Measurements from ENCODE around the gene MID1.

MID1 gene

DNA sequence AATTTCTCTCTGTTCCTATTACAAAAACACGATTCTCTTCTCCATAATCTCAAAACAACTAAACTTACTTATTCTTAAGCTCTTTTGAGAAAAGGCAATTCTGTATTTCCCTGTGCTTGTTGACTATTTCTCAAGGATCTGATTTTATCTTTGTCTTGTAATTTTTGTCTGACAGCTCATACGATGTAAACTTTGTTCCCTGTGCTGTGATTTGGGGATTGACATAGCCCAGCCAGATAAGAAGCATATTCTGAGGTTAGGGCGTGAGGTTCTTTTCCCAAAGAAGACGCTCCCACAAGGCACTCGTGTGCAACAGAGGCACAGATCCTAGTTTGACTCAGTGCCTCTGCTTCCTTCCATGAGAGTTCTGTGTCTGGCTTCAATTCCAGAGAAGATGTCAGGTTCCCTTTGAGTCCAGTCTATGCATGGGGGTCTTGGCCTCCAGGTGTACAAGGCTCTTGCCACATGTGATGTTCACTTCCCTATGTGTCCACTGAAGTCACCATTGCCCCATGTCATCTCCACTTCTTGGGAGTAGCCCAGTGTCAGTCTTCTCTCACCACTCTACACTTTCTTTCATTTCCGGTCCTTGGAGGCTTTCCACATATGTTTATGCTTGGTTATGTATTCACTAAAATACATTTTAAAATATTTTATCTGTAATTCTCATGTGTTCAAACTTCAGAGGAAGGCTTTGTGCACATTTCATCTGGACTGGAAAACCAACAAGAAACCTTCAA lies 94.8 kb downstream of the MID1 start:
- DNase-seq: no peak

DNA sequence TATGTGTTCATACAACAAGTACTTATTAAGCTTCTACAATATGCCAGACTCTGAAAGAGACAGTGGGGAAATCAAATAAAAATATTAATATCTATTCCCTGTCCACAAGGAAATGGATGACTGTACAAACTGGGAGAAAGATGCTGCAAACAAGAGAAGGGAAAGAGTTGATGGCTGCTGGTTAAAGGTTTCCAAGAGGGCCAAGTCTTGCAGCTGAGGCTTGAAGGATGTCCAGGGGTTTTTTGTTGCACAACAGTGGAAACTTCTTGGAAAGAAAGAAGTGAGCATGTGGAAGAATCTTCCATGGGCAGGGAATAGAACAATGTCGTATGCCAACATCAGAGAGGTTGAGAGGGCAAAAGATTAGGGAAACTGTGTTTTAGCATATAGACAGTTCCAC lies 95.8 kb downstream of the MID1 start:
- no peak for DNase-seq

DNA sequence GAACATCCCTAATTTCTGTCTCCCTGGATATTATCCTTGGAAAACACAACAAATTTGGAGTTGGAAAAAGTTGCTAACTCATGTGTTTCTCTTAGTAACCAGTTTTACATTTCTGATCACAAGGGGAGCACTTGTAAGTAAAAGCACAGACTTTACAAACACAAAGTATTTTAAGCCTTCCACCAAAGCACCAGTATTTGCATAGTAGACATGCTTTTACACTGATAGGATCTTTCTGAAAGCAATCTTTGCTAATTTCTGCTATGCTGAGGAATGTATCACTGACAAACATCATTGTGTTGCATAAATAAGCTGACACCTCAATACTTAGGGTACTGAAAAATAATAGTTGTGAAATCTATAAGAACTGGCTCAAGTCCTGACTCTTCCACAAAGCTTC lies 100.6 kb downstream of the MID1 start:
- DNase-seq: no peak

DNA sequence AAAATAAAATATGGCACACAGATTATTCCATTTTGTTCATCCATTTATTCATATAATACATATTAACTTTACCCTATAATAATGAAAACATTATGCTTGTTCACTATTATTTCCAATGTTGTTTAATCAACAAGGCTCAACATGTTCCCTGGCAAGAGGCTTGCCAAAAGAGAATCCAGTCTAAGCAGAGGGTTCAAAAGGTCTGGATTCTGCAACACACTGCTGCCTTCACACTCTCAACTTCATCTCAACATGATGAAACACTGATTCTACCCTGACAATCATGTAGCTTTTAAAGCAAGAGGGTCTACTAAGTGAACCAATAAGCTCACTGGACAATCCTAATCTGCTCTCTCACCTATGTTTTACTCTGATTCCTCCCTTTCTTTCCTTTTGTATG lies 101.1 kb downstream of the MID1 start:
- no peak for DNase-seq

DNA sequence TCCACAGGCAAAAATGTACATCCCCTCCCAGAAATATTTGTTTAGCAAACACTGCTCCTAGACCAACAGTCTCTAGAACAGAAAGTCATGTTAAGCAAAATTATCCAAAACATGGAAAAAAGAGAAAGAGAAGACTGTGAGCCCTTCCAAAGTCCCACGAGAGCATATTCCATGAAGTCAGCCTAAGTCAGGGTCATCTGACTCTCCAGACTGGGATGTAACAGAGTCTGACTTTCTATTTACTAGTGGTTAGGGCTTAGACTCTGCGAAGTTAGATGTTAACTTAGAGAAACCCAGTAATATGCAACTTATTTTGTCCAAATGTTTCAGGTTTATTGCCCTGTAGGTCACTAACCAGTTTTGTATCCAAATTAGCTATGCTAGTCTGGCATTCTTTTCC lies 102.3 kb downstream of the MID1 start:
- no peak for DNase-seq

DNA sequence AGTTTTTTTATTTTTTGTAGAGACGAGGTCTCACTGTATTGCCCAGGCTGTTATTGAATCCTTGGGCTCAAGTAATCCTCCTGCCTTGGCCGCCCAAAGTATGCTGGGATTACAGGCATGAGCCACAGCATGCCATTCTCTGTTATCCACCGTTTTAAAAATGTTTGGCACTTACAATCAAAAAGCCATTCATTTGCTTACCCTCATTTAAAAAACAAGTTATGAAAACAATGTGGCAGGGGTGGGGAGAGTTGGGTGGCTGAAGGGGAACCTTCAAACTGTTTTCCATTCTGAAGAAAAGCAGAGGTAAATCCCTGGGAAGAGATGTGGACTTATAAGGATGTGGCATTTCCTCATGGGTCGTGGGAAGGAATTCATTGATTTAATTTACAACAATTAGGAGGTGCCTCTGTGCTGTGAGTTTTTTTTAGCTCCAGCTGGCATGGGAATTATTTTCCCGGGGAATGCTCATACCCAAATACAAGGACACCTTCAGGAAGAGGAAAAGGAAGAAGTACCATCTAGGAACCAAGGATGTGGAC lies 103.5 kb downstream of the MID1 start:
- no peak for DNase-seq

DNA sequence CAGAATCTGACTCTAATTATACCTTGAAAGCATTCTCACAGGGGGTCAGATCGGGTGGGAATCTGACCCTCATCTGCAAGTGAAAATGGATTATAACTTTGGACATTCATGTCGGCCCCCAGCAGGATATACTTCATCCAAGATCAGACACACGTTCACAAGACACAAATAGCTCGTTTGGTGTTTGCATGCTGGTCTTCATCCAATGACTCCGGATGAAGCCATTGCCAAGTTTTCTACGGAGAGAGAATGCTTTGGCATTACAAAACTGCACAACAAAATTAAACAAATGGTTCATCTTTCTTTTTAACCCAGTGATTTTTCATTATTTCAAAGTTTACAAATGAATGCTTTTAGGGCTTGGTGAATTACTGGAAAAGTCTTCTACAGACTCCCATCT lies 105.5 kb downstream of the MID1 start:
- DNase-seq: no peak

DNA sequence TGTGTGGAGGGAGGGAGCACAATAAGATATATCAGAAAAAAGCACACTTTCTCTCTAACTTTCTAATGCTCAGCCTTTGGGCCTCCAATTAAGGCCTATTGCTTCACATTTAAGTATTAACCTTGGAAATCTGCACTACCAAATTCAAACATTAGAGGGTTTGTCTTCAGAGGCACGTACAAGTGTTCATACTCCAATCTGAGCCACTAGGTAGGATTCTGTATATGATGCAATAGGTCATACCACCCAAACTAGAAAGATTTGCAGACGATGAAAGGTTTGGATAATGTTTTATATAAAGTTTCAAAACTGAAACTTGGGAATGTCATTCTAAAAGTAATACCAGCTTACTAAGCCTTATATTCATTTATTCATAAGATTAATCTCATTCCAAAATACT lies 106.4 kb downstream of the MID1 start:
- no peak for DNase-seq

DNA sequence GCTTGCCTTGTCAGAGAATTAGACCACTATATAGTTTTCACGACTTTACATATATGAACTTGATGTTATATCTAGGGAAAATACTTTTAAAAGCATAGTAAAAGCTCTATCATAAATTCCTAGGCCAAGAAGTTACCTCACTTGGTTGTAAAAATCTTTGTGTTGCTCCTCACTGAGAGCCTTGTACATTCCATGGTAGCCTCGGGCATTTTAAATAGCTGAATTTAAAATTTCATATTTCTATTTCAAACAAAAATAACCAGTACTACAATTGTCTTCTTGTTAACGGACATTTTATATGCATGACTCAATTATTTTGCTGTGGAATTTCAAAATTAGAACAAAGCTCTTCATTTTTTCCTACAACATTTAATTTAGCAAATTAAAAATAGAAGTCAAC lies 107.6 kb downstream of the MID1 start:
- no peak for DNase-seq

DNA sequence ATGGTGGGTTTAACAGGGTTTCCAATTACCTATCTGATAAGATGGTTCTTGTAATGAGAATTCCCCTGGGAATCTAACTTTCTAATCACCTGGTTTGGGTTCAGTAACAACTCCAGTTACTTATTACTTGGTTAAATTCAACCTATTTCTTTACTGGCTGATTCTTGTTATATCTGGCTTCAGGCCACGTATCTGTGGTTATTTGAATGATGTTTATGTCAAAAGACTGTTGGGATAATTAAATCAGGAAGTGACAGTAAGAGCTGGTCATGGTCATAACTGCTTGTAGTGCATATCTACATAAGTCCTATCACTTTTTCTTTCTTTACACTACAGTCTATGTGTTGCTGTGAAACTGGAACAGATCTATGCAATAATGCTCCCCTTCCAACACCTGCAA lies 108.1 kb downstream of the MID1 start:
- DNase-seq: no peak

DNA sequence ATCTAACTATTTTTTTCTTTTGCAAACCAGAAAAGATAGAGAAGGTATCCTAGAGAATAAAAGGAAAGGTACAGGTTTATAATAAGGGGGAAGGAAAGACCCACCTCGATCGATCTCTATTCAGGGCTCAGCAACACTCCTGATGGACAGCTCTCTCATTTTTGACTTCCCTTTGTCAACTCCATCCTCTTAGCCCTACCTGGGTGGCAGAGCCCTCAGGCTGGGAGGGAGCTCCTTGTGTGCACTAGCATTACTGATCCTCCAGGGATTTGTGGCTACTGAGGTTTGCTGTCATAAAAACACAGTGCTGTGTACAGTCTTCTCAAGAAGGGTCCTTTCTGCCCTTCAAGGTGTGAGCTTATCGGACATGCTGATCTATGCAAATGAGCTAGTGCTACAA lies 111.0 kb downstream of the MID1 start:
- DNase-seq: no peak

DNA sequence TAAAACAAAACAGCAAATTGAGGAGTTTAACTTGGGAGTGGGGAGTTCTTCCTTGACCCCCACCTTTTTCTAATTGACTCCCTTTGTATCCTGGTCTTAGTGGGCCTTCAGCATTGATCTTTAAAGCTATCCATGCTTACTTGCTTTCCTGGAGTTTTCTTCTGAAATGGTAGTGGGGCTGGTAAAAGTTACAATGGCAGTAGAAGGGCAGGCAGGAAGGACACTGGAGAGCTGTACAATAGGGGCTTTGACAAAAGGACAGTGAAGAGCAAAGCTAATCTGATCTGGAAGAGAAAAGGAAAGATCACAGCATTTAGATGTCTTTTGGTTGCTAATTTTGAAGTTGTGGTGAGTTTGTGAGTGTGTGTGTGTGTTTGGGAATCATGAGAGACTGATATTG lies 111.5 kb downstream of the MID1 start:
- no peak for DNase-seq

DNA sequence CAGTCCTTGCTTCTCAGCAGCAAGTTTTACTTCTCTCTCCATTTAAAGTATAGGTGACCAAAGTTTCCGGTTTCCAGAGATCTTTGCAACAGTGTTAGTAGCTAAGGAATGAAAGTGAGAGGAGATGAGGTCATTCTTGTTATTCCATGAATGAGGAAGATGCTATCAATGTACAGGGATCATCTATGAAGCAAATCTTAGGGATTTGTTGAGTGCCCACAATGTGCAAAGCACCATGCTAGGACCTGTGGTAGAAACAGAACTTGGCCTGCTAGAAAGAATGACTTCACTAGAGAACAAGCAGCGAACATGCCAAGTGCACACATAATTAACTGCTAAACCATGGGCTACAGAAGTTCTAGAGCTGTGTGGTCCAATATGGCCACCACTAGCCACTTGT lies 112.5 kb downstream of the MID1 start:
- DNase-seq: no peak

DNA sequence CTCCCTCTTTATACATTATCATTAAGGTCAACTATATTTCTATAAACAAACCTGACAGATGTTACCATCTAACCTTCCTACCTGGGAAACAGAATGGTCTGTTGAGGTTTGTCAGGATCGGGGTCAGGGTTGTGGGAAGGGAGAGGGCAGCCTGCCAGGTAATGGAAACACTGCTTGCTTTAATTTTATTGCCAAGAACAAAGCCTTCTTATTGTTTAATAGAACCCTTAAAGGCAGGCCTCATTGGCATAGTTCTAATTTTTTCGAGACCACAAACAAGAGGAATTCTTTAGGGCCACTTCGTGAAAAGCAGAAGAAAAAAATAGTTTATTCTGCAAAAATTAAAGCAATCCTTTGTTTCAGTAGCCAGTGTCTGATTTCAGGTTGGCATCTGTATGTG lies 113.2 kb downstream of the MID1 start:
- DNase-seq: no peak

DNA sequence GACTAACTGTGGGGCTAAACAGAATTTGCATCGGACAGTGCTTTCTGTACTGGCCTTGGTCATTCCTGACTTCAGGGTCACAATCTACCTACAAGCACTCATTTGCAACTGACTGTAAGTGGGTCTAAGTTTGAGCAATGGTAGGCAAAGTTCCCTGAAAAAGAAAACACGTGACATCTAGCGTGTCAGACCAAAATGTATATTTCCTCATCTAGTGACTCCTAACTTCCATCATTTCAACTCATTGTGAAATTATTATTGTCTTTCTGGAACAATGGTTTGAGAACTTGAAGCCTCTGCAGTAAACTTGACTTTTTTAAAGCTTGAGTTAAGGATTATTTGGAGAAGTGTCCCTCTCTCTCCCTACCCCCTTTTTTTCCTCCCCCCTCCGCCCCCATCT lies 113.6 kb downstream of the MID1 start:
- DNase-seq: no peak

DNA sequence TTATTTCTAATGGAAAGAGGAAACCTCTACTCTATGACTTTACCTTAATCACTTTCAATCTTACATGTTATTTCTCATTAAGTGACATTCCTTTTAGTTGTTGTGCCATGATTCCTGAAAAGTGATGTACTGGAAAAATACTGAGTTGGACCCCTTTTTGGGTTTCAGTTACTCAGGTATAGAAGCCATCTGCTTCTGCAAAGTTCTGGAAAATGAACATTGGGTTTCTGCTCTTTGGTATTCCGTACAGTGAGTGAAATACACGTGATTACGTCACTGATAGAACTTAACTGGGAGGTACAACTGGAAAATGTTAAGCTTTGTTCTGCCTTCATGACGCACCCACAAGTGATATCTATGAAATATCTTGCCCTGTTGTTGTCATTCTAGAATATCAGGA lies 114.7 kb downstream of the MID1 start:
- DNase-seq: no peak

DNA sequence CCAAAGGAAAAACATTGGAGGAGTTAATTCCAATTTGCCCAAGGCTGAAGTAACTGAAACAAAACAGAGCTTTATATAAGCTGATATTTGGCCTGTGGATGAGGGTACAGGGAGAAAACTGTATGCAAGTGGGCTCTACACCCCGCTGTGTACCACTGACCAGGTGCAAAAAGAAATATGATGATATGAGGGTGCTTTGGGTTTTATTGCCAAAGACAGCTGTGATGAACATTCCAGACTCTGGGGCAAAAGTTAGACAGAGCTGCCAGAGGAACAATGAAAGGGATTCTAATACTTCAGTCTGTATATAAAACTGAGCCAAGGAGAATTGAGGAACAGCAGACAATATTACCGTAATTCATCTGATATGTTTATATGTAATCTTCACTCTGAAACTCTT lies 117.4 kb downstream of the MID1 start:
- DNase-seq: no peak

DNA sequence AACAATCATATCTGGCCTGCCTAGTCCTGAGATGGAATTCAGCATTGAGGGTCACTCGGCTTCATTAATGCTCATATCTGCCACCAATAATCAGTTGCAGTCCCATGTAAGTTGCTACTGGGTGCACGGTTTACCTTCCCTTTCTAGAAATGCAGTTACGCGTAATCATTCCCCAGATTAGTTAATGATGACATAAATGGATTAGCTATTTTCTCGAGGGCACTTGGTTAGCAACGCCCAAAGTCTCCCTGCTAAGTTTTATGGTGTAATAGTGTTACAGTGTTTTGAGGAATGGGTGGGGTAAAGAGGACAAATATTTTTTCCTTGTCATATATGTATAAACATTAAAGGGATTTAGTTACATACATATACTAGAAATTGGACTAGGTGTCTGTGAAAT lies 118.8 kb downstream of the MID1 start:
- DNase-seq: no peak

DNA sequence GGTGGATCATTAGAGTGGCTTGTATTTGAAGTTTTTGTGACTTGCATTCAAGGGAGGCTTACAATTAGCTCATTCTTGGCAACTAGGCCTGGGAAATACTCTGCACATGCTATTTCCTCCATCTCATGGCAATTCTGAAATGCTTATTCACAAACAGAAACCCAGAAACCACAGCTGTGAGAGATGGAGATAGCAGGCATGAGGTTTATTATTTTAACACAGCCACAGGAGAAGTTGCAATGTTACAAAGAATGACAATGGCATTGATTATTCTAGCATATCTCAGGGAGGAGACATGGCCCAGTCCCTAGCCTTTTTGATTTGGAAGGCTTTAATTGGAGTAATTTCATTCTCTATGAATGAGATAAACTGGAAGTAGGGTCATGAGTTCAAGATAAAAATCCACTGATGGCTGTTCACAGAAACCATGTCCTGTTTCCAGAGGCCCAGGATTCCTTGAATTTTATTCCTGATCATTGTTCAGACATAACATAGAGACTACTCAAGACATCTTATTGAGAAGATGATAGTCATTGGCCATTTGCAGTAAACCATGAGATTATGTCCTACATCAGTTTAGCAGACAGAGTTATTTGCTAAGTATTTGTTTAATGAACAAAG lies 123.9 kb downstream of the MID1 start:
- DNase-seq: no peak

DNA sequence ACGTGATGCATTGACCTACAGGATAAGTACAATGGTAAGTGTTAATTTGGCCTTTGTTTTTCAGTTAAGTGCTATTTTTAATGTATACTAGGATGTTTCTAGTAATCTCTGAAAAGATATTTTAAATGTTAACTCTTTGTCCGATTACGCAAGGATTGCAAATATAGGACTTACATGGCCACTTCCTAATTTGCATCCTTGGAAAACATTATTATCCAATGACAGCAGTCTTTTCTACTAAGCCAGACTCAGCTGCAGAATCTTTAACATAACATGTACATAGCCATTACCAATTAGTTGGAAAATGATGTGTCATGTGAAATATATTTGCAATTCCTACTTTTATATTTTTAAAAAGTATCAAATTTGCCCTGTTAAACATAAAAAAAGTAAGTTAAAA lies 124.7 kb downstream of the MID1 start:
- DNase-seq: no peak

DNA sequence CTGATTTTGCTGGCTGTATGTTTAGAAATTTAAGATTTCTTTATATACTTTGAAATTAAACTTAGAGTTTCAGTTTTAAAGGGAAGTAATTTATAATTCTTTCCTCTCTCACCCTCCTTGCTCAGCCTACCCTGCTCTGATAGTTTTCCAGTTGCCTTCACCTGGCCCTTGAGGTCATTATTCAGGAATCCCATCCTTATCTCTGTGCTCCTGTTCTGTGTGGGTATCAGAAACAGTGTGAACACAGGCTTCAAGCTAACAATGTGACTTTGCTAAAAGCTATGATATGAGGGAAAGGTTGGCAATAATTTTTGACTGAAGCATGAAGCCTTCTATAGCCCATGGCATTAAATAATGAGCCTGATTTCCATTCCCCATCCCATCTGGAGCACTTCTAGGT lies 128.1 kb downstream of the MID1 start:
- DNase-seq: no peak

DNA sequence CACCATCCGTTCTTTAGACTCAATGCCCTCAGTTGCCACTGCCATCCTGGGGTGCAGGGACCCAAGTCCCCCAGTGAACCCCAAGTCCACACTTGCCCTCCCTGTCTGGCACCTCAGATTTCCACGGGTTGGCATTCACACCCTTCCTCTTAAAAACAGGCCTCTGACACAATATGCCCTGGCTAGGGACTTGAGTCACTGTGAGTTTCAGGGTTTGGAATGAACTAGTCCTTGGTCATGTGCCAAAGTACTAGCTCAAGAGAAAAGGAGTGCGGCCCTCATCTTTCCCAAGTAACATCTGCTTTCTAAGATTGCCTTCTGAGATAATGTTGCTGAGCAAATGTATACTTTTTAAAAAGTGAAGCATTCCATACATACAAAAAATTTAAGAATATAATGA lies 134.0 kb downstream of the MID1 start:
- no peak for DNase-seq

DNA sequence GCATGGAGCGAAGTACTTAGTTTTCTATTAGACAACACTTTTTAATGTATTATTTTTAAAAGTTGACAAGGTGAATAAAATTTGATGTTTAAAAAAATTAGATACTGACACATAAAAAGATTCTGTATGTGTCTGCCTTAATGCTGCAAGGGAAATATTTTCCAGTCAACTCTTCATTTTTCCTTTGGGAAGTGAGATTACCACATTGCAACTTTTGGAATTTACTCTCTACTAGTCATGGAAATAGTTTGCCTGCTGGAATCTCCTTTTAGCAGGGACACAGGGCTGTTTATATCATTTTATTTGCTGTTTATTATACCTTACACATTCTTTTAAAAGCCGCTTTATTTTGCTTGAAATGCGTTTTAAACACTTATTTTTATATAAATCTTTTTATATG lies 135.1 kb downstream of the MID1 start:
- no peak for DNase-seq

DNA sequence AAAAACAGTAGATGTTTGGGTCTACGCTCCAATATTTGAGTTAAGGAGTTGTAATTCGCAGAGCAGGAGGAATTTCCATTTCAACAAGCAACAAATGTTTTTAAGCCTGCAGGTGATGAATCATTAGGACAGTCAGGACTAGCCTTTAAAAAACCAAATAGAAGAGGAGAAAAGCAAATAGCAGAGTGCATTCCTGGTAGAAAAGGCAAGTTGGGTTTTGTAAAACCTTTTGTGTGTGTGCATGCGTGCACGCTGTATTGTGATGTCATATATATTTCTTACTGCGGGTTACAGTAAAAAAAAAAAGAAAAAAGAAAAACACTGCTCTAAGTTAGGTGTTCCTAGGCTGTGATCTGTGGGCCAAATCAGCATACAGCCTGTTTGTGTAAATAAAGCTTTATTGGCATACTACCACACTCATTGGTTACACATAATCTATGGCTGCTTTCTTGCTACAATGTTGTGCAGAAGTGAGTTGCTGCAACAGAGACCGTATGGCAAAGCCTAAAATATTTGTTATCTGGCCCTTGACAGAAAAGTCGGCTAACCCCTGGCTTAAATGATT lies 135.6 kb downstream of the MID1 start:
- no peak for DNase-seq
